NCI-H1048 (cell line): ENCODE measurements around the gene ZNF414.
"Not testable (repeated sequence)": the region's sequence is repeated elsewhere in the genome, so short reads cannot be mapped to it uniquely, and the experiment has no call there.

Source experiments
- DNase-seq: peaks from one replicate; lab custom pipeline; 2025; lab: John Stamatoyannopoulos, UW

ZNF414 gene

GRCh38 chr19:8517551-8518442 lies 3.8 kb upstream of the ZNF414 start:
- no peak for DNase-seq

GRCh38 chr19:8515317-8515716 lies 1.4 kb upstream of the ZNF414 start:
- DNase-seq = no peak

GRCh38 chr19:8514505-8515009 lies 590 bp upstream of the ZNF414 start:
- not testable (repeated sequence) for DNase-seq

- no peak for DNase-seq
Observed at GRCh38 chr19:8513036-8513686, 806 bp downstream of the ZNF414 start.

GRCh38 chr19:8512115-8512967 lies 1.6 kb downstream of the ZNF414 start:
- DNase-seq = peak; percentile 30

- no peak for DNase-seq
Observed at GRCh38 chr19:8511573-8512101, 2.3 kb downstream of the ZNF414 start.

- no peak for DNase-seq
Observed at GRCh38 chr19:8510589-8511115, 3.3 kb downstream of the ZNF414 start.

- no peak for DNase-seq
Observed at GRCh38 chr19:8506402-8506957, 7.5 kb downstream of the ZNF414 start.

- peak; percentile 61 for DNase-seq
Observed at GRCh38 chr19:8505680-8506401, 8.1 kb downstream of the ZNF414 start.

GRCh38 chr19:8504919-8505318 lies 9.0 kb downstream of the ZNF414 start:
- DNase-seq = no peak

- DNase-seq = no peak
Observed at GRCh38 chr19:8504171-8504570, 9.8 kb downstream of the ZNF414 start.

- no peak for DNase-seq
Observed at GRCh38 chr19:8503510-8503909, 10.5 kb downstream of the ZNF414 start.

- DNase-seq = no peak
Observed at GRCh38 chr19:8501981-8502380, 12.0 kb downstream of the ZNF414 start.

GRCh38 chr19:8501516-8501915 lies 12.5 kb downstream of the ZNF414 start:
- no peak for DNase-seq

GRCh38 chr19:8500158-8500557 lies 13.8 kb downstream of the ZNF414 start:
- DNase-seq = no peak

- DNase-seq = no peak
Observed at GRCh38 chr19:8499048-8499833, 14.7 kb downstream of the ZNF414 start.

- no peak for DNase-seq
Observed at GRCh38 chr19:8498295-8498694, 15.7 kb downstream of the ZNF414 start.

GRCh38 chr19:8494158-8494557 lies 19.8 kb downstream of the ZNF414 start:
- DNase-seq = no peak

- DNase-seq = no peak
Observed at GRCh38 chr19:8491574-8491973, 22.4 kb downstream of the ZNF414 start.

GRCh38 chr19:8490873-8491272 lies 23.1 kb downstream of the ZNF414 start:
- no peak for DNase-seq
